ENCODE data around the gene RASA2.

DNA sequence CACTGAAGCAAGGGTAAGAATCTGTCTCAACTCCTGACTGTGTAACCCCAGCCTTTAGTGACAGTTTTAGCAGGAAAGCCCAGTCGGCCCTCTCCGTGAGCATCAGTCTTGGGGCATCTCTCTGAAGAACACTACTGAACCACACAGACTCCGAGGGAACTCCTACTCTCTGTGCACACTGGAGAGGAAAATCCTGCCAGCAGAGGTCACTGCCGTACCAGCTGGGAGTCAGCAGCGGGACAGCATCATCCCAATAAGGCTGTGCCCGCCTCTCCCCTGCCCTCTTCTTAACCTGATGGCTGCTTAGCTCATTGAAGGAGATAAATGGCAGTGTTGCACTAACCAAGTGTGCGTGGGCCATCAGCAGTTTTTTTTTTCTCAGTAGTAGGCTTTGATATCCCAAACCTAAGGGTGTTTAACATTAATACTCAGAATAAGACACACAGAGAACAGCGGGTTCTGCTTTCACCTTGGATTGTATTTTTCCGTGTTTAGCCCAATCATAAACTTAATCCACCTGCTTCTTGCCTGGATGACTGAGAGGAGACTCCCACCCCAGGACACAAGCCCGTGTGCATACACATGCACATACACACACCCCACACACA, 26.6 kb upstream of the RASA2 start:
- TF ChIP-seq, protein P1, sequence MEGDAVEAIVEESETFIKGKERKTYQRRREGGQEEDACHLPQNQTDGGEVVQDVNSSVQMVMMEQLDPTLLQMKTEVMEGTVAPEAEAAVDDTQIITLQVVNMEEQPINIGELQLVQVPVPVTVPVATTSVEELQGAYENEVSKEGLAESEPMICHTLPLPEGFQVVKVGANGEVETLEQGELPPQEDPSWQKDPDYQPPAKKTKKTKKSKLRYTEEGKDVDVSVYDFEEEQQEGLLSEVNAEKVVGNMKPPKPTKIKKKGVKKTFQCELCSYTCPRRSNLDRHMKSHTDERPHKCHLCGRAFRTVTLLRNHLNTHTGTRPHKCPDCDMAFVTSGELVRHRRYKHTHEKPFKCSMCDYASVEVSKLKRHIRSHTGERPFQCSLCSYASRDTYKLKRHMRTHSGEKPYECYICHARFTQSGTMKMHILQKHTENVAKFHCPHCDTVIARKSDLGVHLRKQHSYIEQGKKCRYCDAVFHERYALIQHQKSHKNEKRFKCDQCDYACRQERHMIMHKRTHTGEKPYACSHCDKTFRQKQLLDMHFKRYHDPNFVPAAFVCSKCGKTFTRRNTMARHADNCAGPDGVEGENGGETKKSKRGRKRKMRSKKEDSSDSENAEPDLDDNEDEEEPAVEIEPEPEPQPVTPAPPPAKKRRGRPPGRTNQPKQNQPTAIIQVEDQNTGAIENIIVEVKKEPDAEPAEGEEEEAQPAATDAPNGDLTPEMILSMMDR (IDR thresholded peaks at IDR 0.05): peak in 2 of 3 donors; percentile 78 to 83
- no peak for TF ChIP-seq POLR2A (IDR thresholded peaks at IDR 0.05)

All from breast epithelium (tissue), 3 donors.